Fibroblast of pulmonary artery (primary cell): ENCODE results near the gene FOXA1.

Experiments used
- DNase-seq: peaks from one replicate; pipeline ENCODE4 v3.0.0-alpha.2; 2010; ENCODE audit warnings: low read depth
- H3K4me3 ChIP-seq: replicated peaks from 2 replicates; pipeline ENCODE4 v1.5.1; 2011; ENCODE audit warnings: low read depth, mild to moderate bottlenecking, control low read depth, low read length, moderate library complexity
- TF ChIP-seq, protein P1 (sequence below): IDR thresholded peaks from 2 replicates; pipeline ENCODE4 v1.5.1; 2011; ENCODE audit warnings: mild to moderate bottlenecking, control low read depth, low read length, inconsistent platforms; ENCODE audit errors: missing control alignments

FOXA1 gene

GRCh38 chr14:37553935-37554550, 41.0 kb downstream of the FOXA1 start:
- no peak for DNase-seq
- TF ChIP-seq, protein P1, sequence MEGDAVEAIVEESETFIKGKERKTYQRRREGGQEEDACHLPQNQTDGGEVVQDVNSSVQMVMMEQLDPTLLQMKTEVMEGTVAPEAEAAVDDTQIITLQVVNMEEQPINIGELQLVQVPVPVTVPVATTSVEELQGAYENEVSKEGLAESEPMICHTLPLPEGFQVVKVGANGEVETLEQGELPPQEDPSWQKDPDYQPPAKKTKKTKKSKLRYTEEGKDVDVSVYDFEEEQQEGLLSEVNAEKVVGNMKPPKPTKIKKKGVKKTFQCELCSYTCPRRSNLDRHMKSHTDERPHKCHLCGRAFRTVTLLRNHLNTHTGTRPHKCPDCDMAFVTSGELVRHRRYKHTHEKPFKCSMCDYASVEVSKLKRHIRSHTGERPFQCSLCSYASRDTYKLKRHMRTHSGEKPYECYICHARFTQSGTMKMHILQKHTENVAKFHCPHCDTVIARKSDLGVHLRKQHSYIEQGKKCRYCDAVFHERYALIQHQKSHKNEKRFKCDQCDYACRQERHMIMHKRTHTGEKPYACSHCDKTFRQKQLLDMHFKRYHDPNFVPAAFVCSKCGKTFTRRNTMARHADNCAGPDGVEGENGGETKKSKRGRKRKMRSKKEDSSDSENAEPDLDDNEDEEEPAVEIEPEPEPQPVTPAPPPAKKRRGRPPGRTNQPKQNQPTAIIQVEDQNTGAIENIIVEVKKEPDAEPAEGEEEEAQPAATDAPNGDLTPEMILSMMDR: no peak
- no peak overlapping the region for H3K4me3 ChIP-seq

DNA sequence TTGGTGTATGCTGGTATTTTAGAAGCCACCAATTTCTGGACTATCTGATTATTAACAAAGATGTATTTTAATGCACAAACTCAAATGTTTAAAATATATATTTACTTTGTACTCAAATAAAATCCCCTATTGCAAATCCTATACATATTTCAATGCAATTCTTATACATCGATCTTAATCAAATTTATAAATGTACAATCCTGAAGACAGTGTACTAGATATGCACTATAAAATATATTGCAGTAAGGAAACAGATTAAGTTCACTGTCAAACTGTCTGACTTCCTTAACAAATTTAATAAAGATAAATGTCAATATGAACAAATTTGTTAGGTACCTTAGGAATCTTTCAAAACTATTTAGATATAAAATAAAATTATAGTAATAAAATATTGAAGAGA, 43.9 kb downstream of the FOXA1 start:
- TF ChIP-seq, protein P1: no peak
- DNase-seq: no peak

DNA sequence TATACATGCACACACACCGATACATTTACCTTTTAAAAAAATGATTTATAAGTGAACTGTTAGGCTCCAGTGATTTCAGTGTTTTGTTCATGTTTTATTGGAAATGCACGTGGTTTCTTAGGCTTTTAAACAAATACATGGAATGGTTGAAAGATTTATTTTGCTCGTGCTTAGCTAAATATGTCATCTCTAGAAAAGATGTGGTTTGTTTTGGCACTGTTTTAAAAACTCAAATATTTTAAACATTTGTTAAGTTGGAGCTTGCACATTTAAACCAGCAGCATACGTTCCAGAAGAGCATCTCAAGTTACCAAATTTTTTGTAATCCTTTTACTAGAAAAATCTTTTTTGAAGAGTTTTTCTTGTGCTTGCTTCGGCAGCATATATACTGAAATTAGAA, 44.5 kb downstream of the FOXA1 start:
- no peak overlapping the region for H3K4me3 ChIP-seq
- TF ChIP-seq, protein P1: no peak
- DNase-seq: peak; percentile 37

More for the DNA sequence above, 43.9 kb downstream of the FOXA1 start:
- no peak overlapping the region for H3K4me3 ChIP-seq

GRCh38 chr14:37546621-37547447, 48.2 kb downstream of the FOXA1 start:
- no peak for DNase-seq
- TF ChIP-seq, protein P1: no peak
- no peak overlapping the region for H3K4me3 ChIP-seq

GRCh38 chr14:37545174-37545573, 49.9 kb downstream of the FOXA1 start:
- DNase-seq: no peak
- no peak overlapping the region for H3K4me3 ChIP-seq

GRCh38 chr14:37544407-37544806, 50.6 kb downstream of the FOXA1 start:
- no peak for DNase-seq
- H3K4me3 ChIP-seq: no peak overlapping the region
- TF ChIP-seq, protein P1: no peak

More at GRCh38 chr14:37545174-37545573, 49.9 kb downstream of the FOXA1 start:
- TF ChIP-seq, protein P1: no peak
